HL-60 (cell line): ENCODE results near the gene RBM10.

ENCODE experiments used
- DNase-seq, 2 experiments: peaks; one replicate each; pipeline ENCODE4 v3.0.0-alpha.2; 2010 to 2020; ENCODE audit warnings: low read depth in 1 of 2, low spot score in 1 of 2
- H3K27ac ChIP-seq: fragments of 250-450 bp; sonication (Bioruptor Pico); replicated peaks from 2 replicates; pipeline ENCODE4 v1.5.1; 2020; ENCODE audit warnings: mild to moderate bottlenecking, moderate library complexity
- H3K27me3 ChIP-seq: fragments of 250-450 bp; sonication (Bioruptor Pico); 2 replicates; pipeline ENCODE4 v1.5.1; 2021; ENCODE audit warnings: mild to moderate bottlenecking, moderate library complexity; ENCODE audit not compliant: insufficient read depth, poor library complexity, severe bottlenecking
- H3K4me3 ChIP-seq: replicated peaks from 2 replicates; pipeline ENCODE4 v1.5.1; 2011; ENCODE audit warnings: mild to moderate bottlenecking, control low read depth, low read length; ENCODE audit not compliant: insufficient read depth
- CTCF ChIP-seq: IDR thresholded peaks from one replicate; pipeline ENCODE4 v1.5.1; 2011; ENCODE audit warnings: low read length, control low read depth, inconsistent platforms; ENCODE audit not compliant: insufficient read depth
- GABPA ChIP-seq: IDR thresholded peaks from 2 replicates; pipeline ENCODE4 v1.6.1; 2012; ENCODE audit warnings: low read depth
- POLR2AphosphoS5 ChIP-seq: IDR thresholded peaks from 2 replicates; pipeline ENCODE4 v1.6.1; 2012; ENCODE audit warnings: low read depth
- REST ChIP-seq: IDR thresholded peaks from 2 replicates; pipeline ENCODE4 v1.6.1; 2012; ENCODE audit warnings: low read depth; ENCODE audit not compliant: insufficient replicate concordance
- SPI1 ChIP-seq: IDR thresholded peaks from 2 replicates; pipeline ENCODE4 v1.6.1; 2012; ENCODE audit warnings: low read depth, mild to moderate bottlenecking, borderline replicate concordance
- long read RNA-seq: library from polyadenylated mRNA; unstranded; transcript quantifications from one replicate; pipeline ENCODE4 v2.0.0, GENCODE V29; 2020

RBM10 gene
- long read RNA-seq, transcript RBM10-203 (24 exons, 3,747 nt), result major isoform, 35 of 167 reads
- long read RNA-seq, partial matches to known transcripts, result 56 of 167 reads
- long read RNA-seq, other reads (novel, unspliced or antisense), result 72 of 167 reads

- Histone ChIP-seq H3K27ac (peak within 1 kb of the TSS; percentile 93), H3K4me3 (peak within 1 kb of the TSS; percentile 73), H3K27me3 (no peaks in the 10 kb centered on the region)
- peak; percentile 84 to 95 for DNase-seq
- peak; percentile 72 for TF ChIP-seq POLR2AphosphoS5
- TF ChIP-seq SPI1, result no peak
- TF ChIP-seq GABPA, result no peak
- TF ChIP-seq REST, result peak; percentile 15
- peak; percentile 18 for TF ChIP-seq CTCF
Measured at GRCh38 chrX:47144626-47145394, at the start of gene RBM10, which contains the start of gene NDUFB11. RBM10 (plus strand) TSS chrX:47145221; CDS start chrX:47147482, 2,261 bp downstream. NDUFB11 (minus strand) TSS chrX:47144702; CDS start chrX:47144679, 23 bp downstream.

- H3K27ac ChIP-seq, result no peak overlapping the region
- no peak for DNase-seq
- no peak overlapping the region for H3K4me3 ChIP-seq
- H3K27me3 ChIP-seq, result no peaks in the 10 kb centered on the region
- TF ChIP-seq CTCF (no peak), POLR2AphosphoS5 (no peak), GABPA (no peak), REST (no peak), SPI1 (no peak)
Measured at GRCh38 chrX:47097018-47097417, 48.0 kb upstream of the RBM10 start.

- TF ChIP-seq REST (peak; percentile 86), SPI1 (no peak), POLR2AphosphoS5 (no peak), GABPA (no peak), CTCF (no peak)
- H3K27me3 ChIP-seq, result no peaks in the 10 kb centered on the region
- H3K27ac ChIP-seq, result no peak overlapping the region
- no peak overlapping the region for H3K4me3 ChIP-seq
- no peak for DNase-seq
Measured at GRCh38 chrX:47098338-47099094, 46.5 kb upstream of the RBM10 start.
